H9 (cell line): Measurements from ENCODE around the gene PRAME. TPM values are rescaled to one million over a fixed set of nuclear protein-coding genes. Genes with fewer than 3 reads are reported as not detected.

Source experiments
- DNase-seq: peaks from one replicate; pipeline ENCODE4 v3.0.0-alpha.2; 2017
- H2AFZ ChIP-seq: one replicate; pipeline ENCODE4 v1.6.1; 2013; ENCODE audit warnings: mild to moderate bottlenecking, low read length, control low read depth, moderate library complexity
- H2AK5ac ChIP-seq: 2 replicates; pipeline ENCODE4 v1.6.1; 2013; ENCODE audit warnings: low read length, control low read depth, mixed read lengths; ENCODE audit not compliant: insufficient read length
- H2BK120ac ChIP-seq: one replicate; pipeline ENCODE4 v1.6.1; 2013; ENCODE audit warnings: low read depth, mild to moderate bottlenecking, low read length, control low read depth, inconsistent platforms; ENCODE audit not compliant: poor library complexity, severe bottlenecking
- H2BK12ac ChIP-seq: 2 replicates; pipeline ENCODE4 v1.6.1; 2013; ENCODE audit warnings: low read length, control low read depth, mixed read lengths, low read depth; ENCODE audit not compliant: insufficient read length
- H2BK15ac ChIP-seq: 2 replicates; pipeline ENCODE4 v1.6.1; 2013; ENCODE audit warnings: low read depth, low read length, control low read depth
- H2BK20ac ChIP-seq: one replicate; pipeline ENCODE4 v1.6.1; 2013; ENCODE audit warnings: low read depth, mild to moderate bottlenecking, low read length, control low read depth, inconsistent platforms; ENCODE audit not compliant: poor library complexity, severe bottlenecking
- H2BK5ac ChIP-seq: 2 replicates; pipeline ENCODE4 v1.6.1; 2013; ENCODE audit warnings: low read length, control low read depth, mixed read lengths; ENCODE audit not compliant: insufficient read length
- H3K14ac ChIP-seq: 2 replicates; pipeline ENCODE4 v1.6.1; 2013; ENCODE audit warnings: low read length, control low read depth; ENCODE audit not compliant: insufficient read depth
- H3K18ac ChIP-seq: 2 replicates; pipeline ENCODE4 v1.6.1; 2013; ENCODE audit warnings: low read depth, mild to moderate bottlenecking, mixed read lengths, low read length, control low read depth; ENCODE audit not compliant: insufficient read length
- H3K23ac ChIP-seq: 2 replicates; pipeline ENCODE4 v1.6.1; 2013; ENCODE audit warnings: low read length, control low read depth, mixed read lengths, low read depth; ENCODE audit not compliant: insufficient read length
- H3K23me2 ChIP-seq: 2 replicates; pipeline ENCODE4 v1.6.1; 2013; ENCODE audit warnings: low read depth, mild to moderate bottlenecking, mixed read lengths, low read length, control low read depth; ENCODE audit not compliant: insufficient read length, poor library complexity, severe bottlenecking
- H3K27ac ChIP-seq: 2 replicates; pipeline ENCODE4 v1.5.1; 2013; ENCODE audit warnings: low read length, control low read depth, mixed read lengths, low read depth; ENCODE audit not compliant: insufficient read length
- H3K27me3 ChIP-seq: 2 replicates; pipeline ENCODE4 v1.6.1; 2013; ENCODE audit warnings: low read length, control low read depth, inconsistent platforms; ENCODE audit not compliant: insufficient read depth
- H3K4ac ChIP-seq: 2 replicates; pipeline ENCODE4 v1.6.1; 2013; ENCODE audit warnings: low read depth, mild to moderate bottlenecking, control low read depth, inconsistent platforms, low read length, moderate library complexity
- H3K4me1 ChIP-seq: 2 replicates; pipeline ENCODE4 v1.6.1; 2013; ENCODE audit warnings: low read length, control low read depth, inconsistent platforms; ENCODE audit not compliant: insufficient read depth
- H3K4me2 ChIP-seq: 2 replicates; pipeline ENCODE4 v1.6.1; 2013; ENCODE audit warnings: low read length, control low read depth, mixed read lengths; ENCODE audit not compliant: insufficient read length, insufficient read depth
- H3K56ac ChIP-seq: 2 replicates; pipeline ENCODE4 v1.6.1; 2013; ENCODE audit warnings: low read depth, mild to moderate bottlenecking, mixed read lengths, low read length, control low read depth; ENCODE audit not compliant: insufficient read length
- H3K79me1 ChIP-seq: 2 replicates; pipeline ENCODE4 v1.6.1; 2013; ENCODE audit warnings: low read depth, mild to moderate bottlenecking, moderate library complexity, low read length, control low read depth, inconsistent platforms; ENCODE audit not compliant: insufficient read depth, poor library complexity, severe bottlenecking
- H3K79me2 ChIP-seq: 2 replicates; pipeline ENCODE4 v1.6.1; 2013; ENCODE audit warnings: low read length, control low read depth, inconsistent platforms; ENCODE audit not compliant: insufficient read depth
- H3K9ac ChIP-seq: 2 replicates; pipeline ENCODE4 v1.6.1; 2013; ENCODE audit warnings: low read length, control low read depth, mixed read lengths; ENCODE audit not compliant: insufficient read length; ENCODE audit errors: extremely low read depth
- H3K9me3 ChIP-seq: one replicate; pipeline ENCODE4 v1.6.1; 2013; ENCODE audit warnings: low read depth, low read length, inconsistent platforms; ENCODE audit not compliant: control insufficient read depth
- H3T11ph ChIP-seq: one replicate; pipeline ENCODE4 v1.6.1; 2013; ENCODE audit warnings: mild to moderate bottlenecking, low read length, control low read depth, inconsistent platforms
- H4K20me1 ChIP-seq: one replicate; pipeline ENCODE4 v1.6.1; 2013; ENCODE audit not compliant: control insufficient read depth, insufficient read length, insufficient read depth
- H4K5ac ChIP-seq: 2 replicates; pipeline ENCODE4 v1.6.1; 2013; ENCODE audit warnings: low read depth, mild to moderate bottlenecking, mixed read lengths, low read length, control low read depth; ENCODE audit not compliant: insufficient read length
- H4K8ac ChIP-seq: replicated peaks from 2 replicates; pipeline ENCODE4 v1.6.1; 2013; ENCODE audit warnings: low read length, control low read depth, mixed read lengths, low read depth; ENCODE audit not compliant: insufficient read length
- H4K91ac ChIP-seq: 2 replicates; pipeline ENCODE4 v1.6.1; 2013; ENCODE audit warnings: low read depth, mild to moderate bottlenecking, moderate library complexity, mixed read lengths, low read length, control low read depth; ENCODE audit not compliant: insufficient read length
- H3K27ac Mint-ChIP-seq, 3 experiments: 2 replicates in 2 of 3; 3 replicates in 1 of 3; pipeline ENCODE4 v1.8.0; 2020 to 2021; ENCODE audit warnings: mixed read lengths in 3 of 3, mild to moderate bottlenecking in 1 of 3, moderate library complexity in 1 of 3
- H3K27me3 Mint-ChIP-seq: 2 replicates; pipeline ENCODE4 v1.8.0; 2021; ENCODE audit warnings: low read depth, mild to moderate bottlenecking, moderate library complexity, mixed read lengths
- H3K36me3 Mint-ChIP-seq, 3 experiments: 2 replicates in 2 of 3; 3 replicates in 1 of 3; pipeline ENCODE4 v1.8.0; 2020 to 2021; ENCODE audit warnings: low read depth in 3 of 3, mixed read lengths in 3 of 3; ENCODE audit not compliant: insufficient read depth in 1 of 3
- H3K4me1 Mint-ChIP-seq, 2 experiments: 2 replicates each; pipeline ENCODE4 v1.8.0; 2020; ENCODE audit warnings: mixed read lengths in 2 of 2
- H3K4me3 Mint-ChIP-seq, 2 experiments: 2 replicates in 1 of 2; 3 replicates in 1 of 2; pipeline ENCODE4 v1.8.0; 2020 to 2021; ENCODE audit warnings: mild to moderate bottlenecking in 2 of 2, mixed read lengths in 2 of 2, moderate library complexity in 1 of 2
- H3K9me3 Mint-ChIP-seq, 2 experiments: 2 replicates in 1 of 2; 3 replicates in 1 of 2; pipeline ENCODE4 v1.8.0; 2020; ENCODE audit warnings: mild to moderate bottlenecking in 2 of 2, mixed read lengths in 2 of 2, moderate library complexity in 1 of 2
- CTCF ChIP-seq: fragments of 200-600 bp; sonication (generic); conservative IDR thresholded peaks from 3 replicates; pipeline ENCODE4 v1.8.0; 2021; ENCODE audit warnings: antibody characterized with exemption, mild to moderate bottlenecking
- WGBS: extraction: QIAGEN DNeasy Blood & Tissue Kit; methylation state at CpG from one replicate; pipeline ENCODE4 v1.1.7; 2013; ENCODE audit warnings: missing lambda C conversion rate, low lambda C conversion rate, mixed read lengths; ENCODE audit not compliant: insufficient read length; ENCODE audit errors: extremely low coverage; 5-methylcytosine and 5-hydroxymethylcytosine counted together
- total RNA-seq: library from RNA; stranded (reverse); gene quantifications from 2 replicates; pipeline ENCODE4 v1.2.1, GENCODE V29; 2021

The PRAME gene
- total RNA-seq, 1 experiment from 2014 or later = 0.31 TPM

GRCh38 chr22:22508274-22509176 lies 50.5 kb downstream of the PRAME start, which contains the start of gene ZNF280B:
Gene ZNF280B (minus strand): TSS chr22:22508742. CDS start chr22:22489398, 19,344 bp downstream.
- Histone ChIP-seq H3K27me3 (no peaks in the 10 kb centered on the region; the same call in 1 of the 2 replicates), H4K91ac (no peak within 1 kb of the TSS), H3K79me2 (no peaks in the 10 kb centered on the region; the same call in 1 of the 2 replicates), H2BK15ac (no peak within 1 kb of the TSS), H4K5ac (no peak within 1 kb of the TSS), H3K56ac (no peak within 1 kb of the TSS), H3K9me3 (no peaks in the 10 kb centered on the region), H2BK20ac (no peak within 1 kb of the TSS), H3K23me2 (peaks cover 5% of the 10 kb centered on the region), H3K14ac (peak within 1 kb of the TSS; percentile 55), H3K79me1 (peaks cover 9% of the 10 kb centered on the region), H3K27ac (no peak within 1 kb of the TSS), H3T11ph (no peak within 1 kb of the TSS), H2AFZ (no peak within 1 kb of the TSS), H2BK120ac (no peak within 1 kb of the TSS), H3K23ac (no peak within 1 kb of the TSS), H3K9ac (peak within 1 kb of the TSS; percentile 27), H3K4me1 (no peaks in the 10 kb centered on the region; the same call in 1 of the 2 replicates), H2AK5ac (no peak within 1 kb of the TSS), H2BK5ac (no peak within 1 kb of the TSS), H3K4ac (no peak within 1 kb of the TSS), H4K8ac (no peak within 1 kb of the TSS), H4K20me1 (no peaks in the 10 kb centered on the region), H3K18ac (peak within 1 kb of the TSS; percentile 79), H3K4me2 (peak within 1 kb of the TSS; percentile 86), H2BK12ac (no peak within 1 kb of the TSS)
- peaks cover 68% of the 10 kb centered on the region for H3K27me3 Mint-ChIP-seq
- H3K4me1 Mint-ChIP-seq = peaks cover 6 to 8% of the 10 kb centered on the region in 2 experiments
- no peak within 1 kb of the TSS; a peak in 1 of 7 replicates for H3K27ac Mint-ChIP-seq
- peaks cover 27 to 40% (median 35%) of the 10 kb centered on the region in 3 experiments for H3K36me3 Mint-ChIP-seq
- peaks cover 18 to 22% of the 10 kb centered on the region in 2 experiments for H3K9me3 Mint-ChIP-seq
- TF ChIP-seq CTCF = peak; percentile 74
- H3K4me3 Mint-ChIP-seq = peak within 1 kb of the TSS; percentile 87 to 89
- no CpG with 5 or more reads among the region's 72 CpGs for WGBS
- peak; percentile 90 for DNase-seq
